CD14-positive monocyte (primary cell): ENCODE data around the gene DPP10. TPM values are rescaled to one million over a fixed set of nuclear protein-coding genes. Genes with fewer than 3 reads are reported as not detected.

Source experiments
- DNase-seq, 3 donors: peaks; one replicate each; pipeline ENCODE4 v3.0.0-alpha.2; 2011 to 2022
- H2AFZ ChIP-seq: 2 replicates; pipeline ENCODE4 v1.6.0; 2012; ENCODE audit warnings: mild to moderate bottlenecking, low read depth, low read length, inconsistent platforms; ENCODE audit not compliant: insufficient read depth, poor library complexity, severe bottlenecking
- H3K27ac ChIP-seq, 2 donors: 1 replicate in 1 of 2; 2 replicates in 1 of 2; pipeline ENCODE4 v1.5.1; 2012 to 2013; ENCODE audit warnings: low read length in 2 of 2, control low read depth in 1 of 2, inconsistent platforms in 1 of 2, low read depth in 1 of 2, mild to moderate bottlenecking in 1 of 2
- H3K27me3 ChIP-seq, 2 donors: one replicate each; pipeline versions ENCODE4 v1.6.0 to v1.6.1; 2011 to 2013; ENCODE audit warnings: low read length in 2 of 2; ENCODE audit not compliant: control insufficient read depth in 2 of 2, insufficient read depth in 2 of 2
- H3K36me3 ChIP-seq, 2 donors: replicated peaks in 1 of 2; 1 replicate in 1 of 2; 2 replicates in 1 of 2; pipeline versions ENCODE4 v1.5.1 to v1.6.1; 2012 to 2013; ENCODE audit warnings: low read length in 2 of 2, control low read depth in 1 of 2, inconsistent platforms in 1 of 2, mild to moderate bottlenecking in 1 of 2; ENCODE audit not compliant: insufficient read depth in 2 of 2, control insufficient read depth in 1 of 2
- H3K4me1 ChIP-seq, 2 donors: 1 replicate in 1 of 2; 2 replicates in 1 of 2; pipeline versions ENCODE4 v1.5.1 to v1.6.1; 2012 to 2013; ENCODE audit warnings: low read length in 2 of 2, control low read depth in 1 of 2, inconsistent platforms in 1 of 2, mild to moderate bottlenecking in 1 of 2, moderate library complexity in 1 of 2; ENCODE audit not compliant: insufficient read depth in 2 of 2, control insufficient read depth in 1 of 2
- H3K4me2 ChIP-seq: replicated peaks from 2 replicates; pipeline ENCODE3; 2012; ENCODE audit warnings: low read length, moderate library complexity, mild to moderate bottlenecking; ENCODE audit not compliant: poor library complexity, severe bottlenecking; ENCODE audit errors: extremely low read depth
- H3K4me3 ChIP-seq, 3 experiments: fragments of 200-600 bp in 1 of 3; sonication (generic) in 1 of 3; replicated peaks in 1 of 3; 1 replicate in 2 of 3; 2 replicates in 1 of 3; pipeline ENCODE4 v1.5.1; 2011 to 2013; ENCODE audit warnings: low read length in 3 of 3, mild to moderate bottlenecking in 3 of 3, control low read depth in 2 of 3, low read depth in 2 of 3, inconsistent platforms in 1 of 3, moderate library complexity in 1 of 3
- H3K79me2 ChIP-seq: 2 replicates; pipeline ENCODE4 v1.6.0; 2012; ENCODE audit warnings: mild to moderate bottlenecking, control low read depth, inconsistent platforms, low read length, moderate library complexity; ENCODE audit not compliant: insufficient read depth
- H3K9ac ChIP-seq: 2 replicates; pipeline ENCODE4 v1.6.0; 2017; ENCODE audit warnings: low read length, mild to moderate bottlenecking; ENCODE audit not compliant: insufficient read depth, poor library complexity, severe bottlenecking
- H3K9me3 ChIP-seq, 2 donors: replicated peaks in 1 of 2; 1 replicate in 1 of 2; 2 replicates in 1 of 2; pipeline versions ENCODE4 v1.5.1 to v1.6.1; 2012 to 2013; ENCODE audit warnings: low read length in 2 of 2, control low read depth in 1 of 2; ENCODE audit not compliant: control insufficient read depth in 1 of 2, insufficient read depth in 1 of 2
- H4K20me1 ChIP-seq: 2 replicates; pipeline ENCODE4 v1.6.0; 2012; ENCODE audit warnings: mild to moderate bottlenecking, low read length, control low read depth, moderate library complexity; ENCODE audit not compliant: insufficient read depth
- H3K27ac Mint-ChIP-seq, 7 donors: one replicate each; pipeline ENCODE4 v1.8.0; 2020; ENCODE audit warnings: mild to moderate bottlenecking in 7 of 7, mixed read lengths in 7 of 7, moderate library complexity in 6 of 7, inconsistent platforms in 2 of 7
- H3K27me3 Mint-ChIP-seq, 3 donors: one replicate each; pipeline ENCODE4 v1.8.0; 2021 to 2022; ENCODE audit warnings: low read depth in 3 of 3, mild to moderate bottlenecking in 3 of 3, mixed read lengths in 3 of 3, moderate library complexity in 3 of 3, inconsistent platforms in 1 of 3
- H3K36me3 Mint-ChIP-seq, 2 donors: one replicate each; pipeline ENCODE4 v1.8.0; 2020; ENCODE audit warnings: mixed read lengths in 2 of 2, inconsistent platforms in 1 of 2, mild to moderate bottlenecking in 1 of 2
- H3K4me1 Mint-ChIP-seq: one replicate; pipeline ENCODE4 v1.8.0; 2020; ENCODE audit warnings: mild to moderate bottlenecking, mixed read lengths
- H3K4me3 Mint-ChIP-seq, 2 donors: one replicate each; pipeline ENCODE4 v1.8.0; 2020; ENCODE audit warnings: mild to moderate bottlenecking in 2 of 2, mixed read lengths in 2 of 2, moderate library complexity in 1 of 2
- H3K9me3 Mint-ChIP-seq, 7 donors: one replicate each; pipeline ENCODE4 v1.8.0; 2020 to 2022; ENCODE audit warnings: mixed read lengths in 7 of 7, mild to moderate bottlenecking in 6 of 7, moderate library complexity in 6 of 7, inconsistent platforms in 2 of 7
- WGBS: methylation state at CpG from one replicate; pipeline ENCODE4 v1.1.5; 2013; ENCODE audit warnings: missing lambda C conversion rate; ENCODE audit not compliant: insufficient coverage; 5-methylcytosine and 5-hydroxymethylcytosine counted together
- intact Hi-C, 2 donors: fragments of 100-400 bp; cut with micrococcal nuclease; formaldehyde crosslinking; loops; one replicate each; pipeline versions ENCODE4 v1.15.0 to v1.15.1; 2023
- polyA plus RNA-seq, 3 donors: library from polyadenylated mRNA; depleted of rRNA in 1 of 3; unstranded in 2 of 3; stranded (reverse) in 1 of 3; fragments of 300-500 nt in 2 of 3; fragments of >200 nt in 1 of 3; fragmentation: Illumina TruSeq in 2 of 3; gene quantifications; 1 replicate in 2 of 3; 2 replicates in 1 of 3; pipeline ENCODE4 v1.2.3, GENCODE V29; 2012 to 2021
- TF ChIP-seq, protein P1 (sequence below): fragments of 200-600 bp; IDR thresholded peaks from one replicate; pipeline ENCODE4 v1.8.0; 2022; ENCODE audit warnings: antibody characterized with exemption, mild to moderate bottlenecking

The DPP10 gene
- polyA plus RNA-seq, 3 donors: not detected

DNA sequence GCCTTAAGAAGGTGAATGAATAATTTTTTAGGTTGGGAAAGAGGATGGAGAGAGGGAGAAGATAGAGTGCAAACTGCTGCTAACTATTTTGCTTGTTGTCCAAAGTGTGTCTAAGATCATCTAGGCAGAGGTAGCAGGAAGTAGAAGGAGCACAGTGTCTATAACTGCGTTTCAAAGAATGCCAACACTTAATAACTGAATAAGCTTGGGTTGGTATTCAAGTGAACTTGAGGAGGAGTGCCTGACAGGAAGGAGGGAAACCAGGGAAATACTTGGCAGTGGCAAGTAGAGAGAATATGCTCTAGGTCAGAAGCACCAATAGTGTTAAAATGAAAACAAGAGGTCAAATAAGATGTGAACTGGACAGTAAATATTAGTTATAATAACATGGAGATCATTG is 155.9 kb downstream of the DPP10 start:
- Mint-ChIP-seq H3K4me1 (no peaks in the 10 kb centered on the region), H3K27me3 (peaks cover 0 to 1% (median 0%) of the 10 kb centered on the region in 3 donors), H3K4me3 (no peak overlapping the region), H3K36me3 (no peaks in the 10 kb centered on the region), H3K27ac (no peak overlapping the region), H3K9me3 (peaks cover 0 to 2% (median 0%) of the 10 kb centered on the region in 7 donors)
- no peak for DNase-seq
- Histone ChIP-seq H3K36me3 (no peaks in the 10 kb centered on the region), H3K27ac (no peak overlapping the region), H3K9me3 (no peaks in the 10 kb centered on the region), H3K4me3 (no peak overlapping the region), H2AFZ (no peak overlapping the region), H3K27me3 (no peaks in the 10 kb centered on the region), H3K4me2 (no peak overlapping the region), H3K79me2 (no peaks in the 10 kb centered on the region), H3K9ac (no peak overlapping the region), H4K20me1 (no peaks in the 10 kb centered on the region), H3K4me1 (no peaks in the 10 kb centered on the region)
- TF ChIP-seq, protein P1, sequence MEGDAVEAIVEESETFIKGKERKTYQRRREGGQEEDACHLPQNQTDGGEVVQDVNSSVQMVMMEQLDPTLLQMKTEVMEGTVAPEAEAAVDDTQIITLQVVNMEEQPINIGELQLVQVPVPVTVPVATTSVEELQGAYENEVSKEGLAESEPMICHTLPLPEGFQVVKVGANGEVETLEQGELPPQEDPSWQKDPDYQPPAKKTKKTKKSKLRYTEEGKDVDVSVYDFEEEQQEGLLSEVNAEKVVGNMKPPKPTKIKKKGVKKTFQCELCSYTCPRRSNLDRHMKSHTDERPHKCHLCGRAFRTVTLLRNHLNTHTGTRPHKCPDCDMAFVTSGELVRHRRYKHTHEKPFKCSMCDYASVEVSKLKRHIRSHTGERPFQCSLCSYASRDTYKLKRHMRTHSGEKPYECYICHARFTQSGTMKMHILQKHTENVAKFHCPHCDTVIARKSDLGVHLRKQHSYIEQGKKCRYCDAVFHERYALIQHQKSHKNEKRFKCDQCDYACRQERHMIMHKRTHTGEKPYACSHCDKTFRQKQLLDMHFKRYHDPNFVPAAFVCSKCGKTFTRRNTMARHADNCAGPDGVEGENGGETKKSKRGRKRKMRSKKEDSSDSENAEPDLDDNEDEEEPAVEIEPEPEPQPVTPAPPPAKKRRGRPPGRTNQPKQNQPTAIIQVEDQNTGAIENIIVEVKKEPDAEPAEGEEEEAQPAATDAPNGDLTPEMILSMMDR: no peak
- 88% methylated on average over 1 of the region's 1 CpG for WGBS
- intact Hi-C loops: no loop called here

DNA sequence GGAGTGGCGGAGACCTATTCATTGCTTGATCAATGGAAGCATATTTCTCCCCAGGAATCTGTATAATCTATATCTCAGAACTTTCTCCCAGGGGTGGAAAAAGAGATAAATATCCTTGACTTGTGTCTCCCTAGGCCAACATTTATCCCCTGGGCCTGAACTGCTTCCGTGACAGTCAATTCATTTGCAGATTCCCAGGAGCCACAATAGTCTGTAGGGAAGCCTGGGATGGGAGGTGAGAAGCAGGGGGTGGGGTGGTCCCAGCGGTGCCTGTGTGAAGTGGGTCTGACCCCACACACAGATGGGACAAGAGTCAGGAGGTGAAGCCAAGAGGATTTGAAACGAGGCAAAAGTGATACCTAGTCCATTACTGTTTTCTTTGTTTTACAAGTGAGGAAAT is 166.8 kb downstream of the DPP10 start:
- Histone ChIP-seq H3K4me2 (no peak overlapping the region), H2AFZ (no peak overlapping the region), H4K20me1 (no peaks in the 10 kb centered on the region), H3K4me1 (no peaks in the 10 kb centered on the region), H3K9ac (no peak overlapping the region), H3K27ac (no peak overlapping the region), H3K27me3 (no peaks in the 10 kb centered on the region), H3K36me3 (no peaks in the 10 kb centered on the region), H3K9me3 (no peaks in the 10 kb centered on the region), H3K79me2 (no peaks in the 10 kb centered on the region), H3K4me3 (no peak overlapping the region)
- TF ChIP-seq, protein P1: no peak
- no peaks in the 10 kb centered on the region for H3K4me1 Mint-ChIP-seq
- DNase-seq: no peak
- H3K9me3 Mint-ChIP-seq: peaks cover 0 to 2% (median 1%) of the 10 kb centered on the region in 7 donors
- H3K27me3 Mint-ChIP-seq: peaks cover 0 to 2% (median 1%) of the 10 kb centered on the region in 3 donors
- no peaks in the 10 kb centered on the region for H3K36me3 Mint-ChIP-seq
- no peak overlapping the region for H3K27ac Mint-ChIP-seq
- intact Hi-C loops: no loop called here
- no peak overlapping the region for H3K4me3 Mint-ChIP-seq
- WGBS: 100% methylated on average over 2 of the region's 4 CpGs
